Stomach (tissue), 4 donors: ENCODE results near the gene ATF2.

ENCODE experiments used
- CTCF ChIP-seq, 7 experiments: fragments of 450-650 bp in 4 of 7; fragments of 200-600 bp in 3 of 7; sonication (generic) in 3 of 7; IDR thresholded peaks; one replicate each; pipeline ENCODE4 v1.5.1; 2016 to 2019; ENCODE audit warnings: antibody characterized with exemption in 7 of 7, control low read depth in 2 of 7, mild to moderate bottlenecking in 1 of 7
- EP300 ChIP-seq: sonication (generic); formaldehyde crosslinking; IDR thresholded peaks from one replicate; pipeline ENCODE4 v1.6.1; 2017; ENCODE audit warnings: antibody characterized with exemption
- POLR2AphosphoS5 ChIP-seq, 3 donors: sonication (generic); formaldehyde crosslinking; IDR thresholded peaks; one replicate each; pipeline ENCODE4 v1.6.1; 2016; ENCODE audit warnings: antibody characterized with exemption in 3 of 3

GRCh38 chr2:175158894-175159293, 9.1 kb downstream of the ATF2 start:
- TF ChIP-seq POLR2AphosphoS5 (IDR thresholded peaks at IDR 0.05): no peak
- no peak for TF ChIP-seq CTCF (IDR thresholded peaks at IDR 0.05)
- no peak for TF ChIP-seq EP300
